ENCODE data around the gene ASB13.

DNA sequence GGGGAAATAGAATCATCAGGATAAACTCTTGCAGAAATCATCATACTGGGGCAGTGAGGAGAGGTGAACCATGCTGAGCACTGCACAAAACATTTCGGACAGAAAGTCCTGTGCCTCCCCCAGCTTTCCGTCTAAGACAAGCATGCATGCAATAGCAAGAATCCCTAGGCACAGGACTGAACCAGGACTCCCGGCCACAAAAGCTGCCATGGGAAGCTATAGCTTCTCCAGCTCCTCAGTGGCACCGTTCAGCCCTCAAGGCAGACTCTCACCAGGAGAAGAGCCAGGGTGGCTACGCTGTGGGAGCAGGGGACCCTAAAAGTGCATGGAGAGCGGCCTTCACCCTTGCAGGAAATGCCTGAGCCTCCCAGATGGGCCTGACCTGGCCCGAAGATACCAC is 70.8 kb downstream of the ASB13 start:
- TF ChIP-seq, protein P1, sequence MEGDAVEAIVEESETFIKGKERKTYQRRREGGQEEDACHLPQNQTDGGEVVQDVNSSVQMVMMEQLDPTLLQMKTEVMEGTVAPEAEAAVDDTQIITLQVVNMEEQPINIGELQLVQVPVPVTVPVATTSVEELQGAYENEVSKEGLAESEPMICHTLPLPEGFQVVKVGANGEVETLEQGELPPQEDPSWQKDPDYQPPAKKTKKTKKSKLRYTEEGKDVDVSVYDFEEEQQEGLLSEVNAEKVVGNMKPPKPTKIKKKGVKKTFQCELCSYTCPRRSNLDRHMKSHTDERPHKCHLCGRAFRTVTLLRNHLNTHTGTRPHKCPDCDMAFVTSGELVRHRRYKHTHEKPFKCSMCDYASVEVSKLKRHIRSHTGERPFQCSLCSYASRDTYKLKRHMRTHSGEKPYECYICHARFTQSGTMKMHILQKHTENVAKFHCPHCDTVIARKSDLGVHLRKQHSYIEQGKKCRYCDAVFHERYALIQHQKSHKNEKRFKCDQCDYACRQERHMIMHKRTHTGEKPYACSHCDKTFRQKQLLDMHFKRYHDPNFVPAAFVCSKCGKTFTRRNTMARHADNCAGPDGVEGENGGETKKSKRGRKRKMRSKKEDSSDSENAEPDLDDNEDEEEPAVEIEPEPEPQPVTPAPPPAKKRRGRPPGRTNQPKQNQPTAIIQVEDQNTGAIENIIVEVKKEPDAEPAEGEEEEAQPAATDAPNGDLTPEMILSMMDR (IDR thresholded peaks at IDR 0.05), result no peak
- TF ChIP-seq POLR2A (IDR thresholded peaks at IDR 0.05), result no peak
